H9 (cell line): ENCODE measurements around the gene F2. TPM values are rescaled to one million over a fixed set of nuclear protein-coding genes. Genes with fewer than 3 reads are reported as not detected.

Source experiments
- DNase-seq: peaks from one replicate; pipeline ENCODE4 v3.0.0-alpha.2; 2017
- H2AFZ ChIP-seq: one replicate; pipeline ENCODE4 v1.6.1; 2013; ENCODE audit warnings: mild to moderate bottlenecking, low read length, control low read depth, moderate library complexity
- H2AK5ac ChIP-seq: 2 replicates; pipeline ENCODE4 v1.6.1; 2013; ENCODE audit warnings: low read length, control low read depth, mixed read lengths; ENCODE audit not compliant: insufficient read length
- H2BK120ac ChIP-seq: one replicate; pipeline ENCODE4 v1.6.1; 2013; ENCODE audit warnings: low read depth, mild to moderate bottlenecking, low read length, control low read depth, inconsistent platforms; ENCODE audit not compliant: poor library complexity, severe bottlenecking
- H2BK12ac ChIP-seq: 2 replicates; pipeline ENCODE4 v1.6.1; 2013; ENCODE audit warnings: low read length, control low read depth, mixed read lengths, low read depth; ENCODE audit not compliant: insufficient read length
- H2BK15ac ChIP-seq: 2 replicates; pipeline ENCODE4 v1.6.1; 2013; ENCODE audit warnings: low read depth, low read length, control low read depth
- H2BK20ac ChIP-seq: one replicate; pipeline ENCODE4 v1.6.1; 2013; ENCODE audit warnings: low read depth, mild to moderate bottlenecking, low read length, control low read depth, inconsistent platforms; ENCODE audit not compliant: poor library complexity, severe bottlenecking
- H2BK5ac ChIP-seq: 2 replicates; pipeline ENCODE4 v1.6.1; 2013; ENCODE audit warnings: low read length, control low read depth, mixed read lengths; ENCODE audit not compliant: insufficient read length
- H3K14ac ChIP-seq: 2 replicates; pipeline ENCODE4 v1.6.1; 2013; ENCODE audit warnings: low read length, control low read depth; ENCODE audit not compliant: insufficient read depth
- H3K18ac ChIP-seq: 2 replicates; pipeline ENCODE4 v1.6.1; 2013; ENCODE audit warnings: low read depth, mild to moderate bottlenecking, mixed read lengths, low read length, control low read depth; ENCODE audit not compliant: insufficient read length
- H3K23ac ChIP-seq: 2 replicates; pipeline ENCODE4 v1.6.1; 2013; ENCODE audit warnings: low read length, control low read depth, mixed read lengths, low read depth; ENCODE audit not compliant: insufficient read length
- H3K23me2 ChIP-seq: 2 replicates; pipeline ENCODE4 v1.6.1; 2013; ENCODE audit warnings: low read depth, mild to moderate bottlenecking, mixed read lengths, low read length, control low read depth; ENCODE audit not compliant: insufficient read length, poor library complexity, severe bottlenecking
- H3K27ac ChIP-seq: 2 replicates; pipeline ENCODE4 v1.5.1; 2013; ENCODE audit warnings: low read length, control low read depth, mixed read lengths, low read depth; ENCODE audit not compliant: insufficient read length
- H3K27me3 ChIP-seq: 2 replicates; pipeline ENCODE4 v1.6.1; 2013; ENCODE audit warnings: low read length, control low read depth, inconsistent platforms; ENCODE audit not compliant: insufficient read depth
- H3K4ac ChIP-seq: 2 replicates; pipeline ENCODE4 v1.6.1; 2013; ENCODE audit warnings: low read depth, mild to moderate bottlenecking, control low read depth, inconsistent platforms, low read length, moderate library complexity
- H3K4me1 ChIP-seq: 2 replicates; pipeline ENCODE4 v1.6.1; 2013; ENCODE audit warnings: low read length, control low read depth, inconsistent platforms; ENCODE audit not compliant: insufficient read depth
- H3K4me2 ChIP-seq: 2 replicates; pipeline ENCODE4 v1.6.1; 2013; ENCODE audit warnings: low read length, control low read depth, mixed read lengths; ENCODE audit not compliant: insufficient read length, insufficient read depth
- H3K56ac ChIP-seq: 2 replicates; pipeline ENCODE4 v1.6.1; 2013; ENCODE audit warnings: low read depth, mild to moderate bottlenecking, mixed read lengths, low read length, control low read depth; ENCODE audit not compliant: insufficient read length
- H3K79me1 ChIP-seq: 2 replicates; pipeline ENCODE4 v1.6.1; 2013; ENCODE audit warnings: low read depth, mild to moderate bottlenecking, moderate library complexity, low read length, control low read depth, inconsistent platforms; ENCODE audit not compliant: insufficient read depth, poor library complexity, severe bottlenecking
- H3K79me2 ChIP-seq: 2 replicates; pipeline ENCODE4 v1.6.1; 2013; ENCODE audit warnings: low read length, control low read depth, inconsistent platforms; ENCODE audit not compliant: insufficient read depth
- H3K9ac ChIP-seq: 2 replicates; pipeline ENCODE4 v1.6.1; 2013; ENCODE audit warnings: low read length, control low read depth, mixed read lengths; ENCODE audit not compliant: insufficient read length; ENCODE audit errors: extremely low read depth
- H3K9me3 ChIP-seq: one replicate; pipeline ENCODE4 v1.6.1; 2013; ENCODE audit warnings: low read depth, low read length, inconsistent platforms; ENCODE audit not compliant: control insufficient read depth
- H3T11ph ChIP-seq: one replicate; pipeline ENCODE4 v1.6.1; 2013; ENCODE audit warnings: mild to moderate bottlenecking, low read length, control low read depth, inconsistent platforms
- H4K20me1 ChIP-seq: one replicate; pipeline ENCODE4 v1.6.1; 2013; ENCODE audit not compliant: control insufficient read depth, insufficient read length, insufficient read depth
- H4K5ac ChIP-seq: 2 replicates; pipeline ENCODE4 v1.6.1; 2013; ENCODE audit warnings: low read depth, mild to moderate bottlenecking, mixed read lengths, low read length, control low read depth; ENCODE audit not compliant: insufficient read length
- H4K8ac ChIP-seq: replicated peaks from 2 replicates; pipeline ENCODE4 v1.6.1; 2013; ENCODE audit warnings: low read length, control low read depth, mixed read lengths, low read depth; ENCODE audit not compliant: insufficient read length
- H4K91ac ChIP-seq: 2 replicates; pipeline ENCODE4 v1.6.1; 2013; ENCODE audit warnings: low read depth, mild to moderate bottlenecking, moderate library complexity, mixed read lengths, low read length, control low read depth; ENCODE audit not compliant: insufficient read length
- H3K27ac Mint-ChIP-seq, 3 experiments: 2 replicates in 2 of 3; 3 replicates in 1 of 3; pipeline ENCODE4 v1.8.0; 2020 to 2021; ENCODE audit warnings: mixed read lengths in 3 of 3, mild to moderate bottlenecking in 1 of 3, moderate library complexity in 1 of 3
- H3K27me3 Mint-ChIP-seq: 2 replicates; pipeline ENCODE4 v1.8.0; 2021; ENCODE audit warnings: low read depth, mild to moderate bottlenecking, moderate library complexity, mixed read lengths
- H3K36me3 Mint-ChIP-seq, 3 experiments: 2 replicates in 2 of 3; 3 replicates in 1 of 3; pipeline ENCODE4 v1.8.0; 2020 to 2021; ENCODE audit warnings: low read depth in 3 of 3, mixed read lengths in 3 of 3; ENCODE audit not compliant: insufficient read depth in 1 of 3
- H3K4me1 Mint-ChIP-seq, 2 experiments: 2 replicates each; pipeline ENCODE4 v1.8.0; 2020; ENCODE audit warnings: mixed read lengths in 2 of 2
- H3K4me3 Mint-ChIP-seq, 2 experiments: 2 replicates in 1 of 2; 3 replicates in 1 of 2; pipeline ENCODE4 v1.8.0; 2020 to 2021; ENCODE audit warnings: mild to moderate bottlenecking in 2 of 2, mixed read lengths in 2 of 2, moderate library complexity in 1 of 2
- H3K9me3 Mint-ChIP-seq, 2 experiments: 2 replicates in 1 of 2; 3 replicates in 1 of 2; pipeline ENCODE4 v1.8.0; 2020; ENCODE audit warnings: mild to moderate bottlenecking in 2 of 2, mixed read lengths in 2 of 2, moderate library complexity in 1 of 2
- WGBS: extraction: QIAGEN DNeasy Blood & Tissue Kit; methylation state at CpG from one replicate; pipeline ENCODE4 v1.1.7; 2013; ENCODE audit warnings: missing lambda C conversion rate, low lambda C conversion rate, mixed read lengths; ENCODE audit not compliant: insufficient read length; ENCODE audit errors: extremely low coverage; 5-methylcytosine and 5-hydroxymethylcytosine counted together
- total RNA-seq: library from RNA; stranded (reverse); gene quantifications from 2 replicates; pipeline ENCODE4 v1.2.1, GENCODE V29; 2021
- TF ChIP-seq, protein P1 (sequence below): fragments of 200-600 bp; sonication (generic); conservative IDR thresholded peaks from 3 replicates; pipeline ENCODE4 v1.8.0; 2021; ENCODE audit warnings: antibody characterized with exemption, mild to moderate bottlenecking

Gene F2
- total RNA-seq, 1 experiment from 2014 or later, result not detected

DNA sequence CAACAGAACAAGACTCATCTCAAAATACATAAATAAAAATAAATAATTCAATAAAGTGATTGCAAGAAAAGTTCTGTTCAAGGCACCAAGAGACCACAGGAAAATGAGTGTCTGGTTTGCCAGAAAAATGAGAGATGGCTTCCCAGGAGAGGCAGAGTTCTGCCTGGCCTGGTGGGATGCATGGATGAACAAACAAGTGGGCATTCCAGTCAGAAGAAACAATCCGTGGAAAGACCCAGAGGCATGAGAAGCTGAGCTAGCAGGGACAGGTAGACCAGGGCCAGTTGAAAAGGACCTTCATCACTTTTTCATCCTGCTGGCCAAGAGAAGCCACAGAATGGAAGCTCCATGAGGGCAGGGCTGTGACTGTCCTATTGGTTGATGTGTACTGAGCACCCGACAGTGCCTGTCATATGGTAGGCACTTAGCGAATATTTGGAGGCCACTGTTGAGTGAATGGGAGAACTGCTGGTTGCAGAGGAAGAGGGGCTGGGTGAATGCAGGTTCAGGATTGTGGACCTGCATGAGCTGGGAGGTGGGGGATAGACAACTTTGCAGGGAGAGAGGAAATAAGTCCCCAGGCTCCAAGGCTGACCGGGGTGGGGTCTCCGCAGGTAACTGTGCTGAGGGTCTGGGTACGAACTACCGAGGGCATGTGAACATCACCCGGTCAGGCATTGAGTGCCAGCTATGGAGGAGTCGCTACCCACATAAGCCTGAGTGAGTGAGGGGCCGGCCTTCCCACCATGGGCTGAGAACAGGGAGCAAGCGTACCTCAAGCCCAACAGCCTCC lies 3.7 kb downstream of the F2 start:
- peaks cover 9 to 18% of the 10 kb centered on the region in 2 experiments for H3K4me1 Mint-ChIP-seq
- H3K4me3 Mint-ChIP-seq, result no peak overlapping the region
- Histone ChIP-seq H4K5ac (no peak overlapping the region), H2AFZ (no peak overlapping the region), H4K91ac (no peak overlapping the region), H3K23me2 (no peaks in the 10 kb centered on the region), H3K4me2 (no peak overlapping the region), H3K4me1 (0 out of 2 replicates have a peak, but pooled peaks cover 3% of the 10 kb centered on the region), H3K56ac (no peak overlapping the region), H3K27ac (no peak overlapping the region), H4K20me1 (no peaks in the 10 kb centered on the region), H3T11ph (no peak overlapping the region), H2BK15ac (no peak overlapping the region), H4K8ac (no peak overlapping the region), H3K18ac (no peak overlapping the region), H3K9me3 (no peaks in the 10 kb centered on the region), H3K4ac (no peak overlapping the region), H3K23ac (no peak overlapping the region), H3K27me3 (no peaks in the 10 kb centered on the region), H2BK120ac (no peak overlapping the region), H3K9ac (no peak overlapping the region), H3K14ac (no peak overlapping the region), H2BK12ac (no peak overlapping the region), H2BK5ac (no peak overlapping the region), H2BK20ac (no peak overlapping the region), H2AK5ac (no peak overlapping the region), H3K79me2 (no peaks in the 10 kb centered on the region), H3K79me1 (no peaks in the 10 kb centered on the region)
- no peak overlapping the region; a peak in 2 of 7 replicates for H3K27ac Mint-ChIP-seq
- DNase-seq, result no peak
- H3K36me3 Mint-ChIP-seq, result no peaks in the 10 kb centered on the region
- no CpG with 5 or more reads among the region's 11 CpGs for WGBS
- TF ChIP-seq, protein P1, sequence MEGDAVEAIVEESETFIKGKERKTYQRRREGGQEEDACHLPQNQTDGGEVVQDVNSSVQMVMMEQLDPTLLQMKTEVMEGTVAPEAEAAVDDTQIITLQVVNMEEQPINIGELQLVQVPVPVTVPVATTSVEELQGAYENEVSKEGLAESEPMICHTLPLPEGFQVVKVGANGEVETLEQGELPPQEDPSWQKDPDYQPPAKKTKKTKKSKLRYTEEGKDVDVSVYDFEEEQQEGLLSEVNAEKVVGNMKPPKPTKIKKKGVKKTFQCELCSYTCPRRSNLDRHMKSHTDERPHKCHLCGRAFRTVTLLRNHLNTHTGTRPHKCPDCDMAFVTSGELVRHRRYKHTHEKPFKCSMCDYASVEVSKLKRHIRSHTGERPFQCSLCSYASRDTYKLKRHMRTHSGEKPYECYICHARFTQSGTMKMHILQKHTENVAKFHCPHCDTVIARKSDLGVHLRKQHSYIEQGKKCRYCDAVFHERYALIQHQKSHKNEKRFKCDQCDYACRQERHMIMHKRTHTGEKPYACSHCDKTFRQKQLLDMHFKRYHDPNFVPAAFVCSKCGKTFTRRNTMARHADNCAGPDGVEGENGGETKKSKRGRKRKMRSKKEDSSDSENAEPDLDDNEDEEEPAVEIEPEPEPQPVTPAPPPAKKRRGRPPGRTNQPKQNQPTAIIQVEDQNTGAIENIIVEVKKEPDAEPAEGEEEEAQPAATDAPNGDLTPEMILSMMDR, result no peak
- H3K27me3 Mint-ChIP-seq, result no peaks in the 10 kb centered on the region; the same call in 1 of the 2 replicates
- H3K9me3 Mint-ChIP-seq, result no peaks in the 10 kb centered on the region
